GM19099 (cell line): Measurements from ENCODE around the gene XYLT1.

ENCODE experiments used
- POLR2A ChIP-seq: IDR thresholded peaks from 3 replicates; pipeline ENCODE4 v1.6.1; 2011; ENCODE audit warnings: low read depth; ENCODE audit not compliant: insufficient read length; ENCODE audit errors: extremely low read depth

Gene XYLT1

DNA sequence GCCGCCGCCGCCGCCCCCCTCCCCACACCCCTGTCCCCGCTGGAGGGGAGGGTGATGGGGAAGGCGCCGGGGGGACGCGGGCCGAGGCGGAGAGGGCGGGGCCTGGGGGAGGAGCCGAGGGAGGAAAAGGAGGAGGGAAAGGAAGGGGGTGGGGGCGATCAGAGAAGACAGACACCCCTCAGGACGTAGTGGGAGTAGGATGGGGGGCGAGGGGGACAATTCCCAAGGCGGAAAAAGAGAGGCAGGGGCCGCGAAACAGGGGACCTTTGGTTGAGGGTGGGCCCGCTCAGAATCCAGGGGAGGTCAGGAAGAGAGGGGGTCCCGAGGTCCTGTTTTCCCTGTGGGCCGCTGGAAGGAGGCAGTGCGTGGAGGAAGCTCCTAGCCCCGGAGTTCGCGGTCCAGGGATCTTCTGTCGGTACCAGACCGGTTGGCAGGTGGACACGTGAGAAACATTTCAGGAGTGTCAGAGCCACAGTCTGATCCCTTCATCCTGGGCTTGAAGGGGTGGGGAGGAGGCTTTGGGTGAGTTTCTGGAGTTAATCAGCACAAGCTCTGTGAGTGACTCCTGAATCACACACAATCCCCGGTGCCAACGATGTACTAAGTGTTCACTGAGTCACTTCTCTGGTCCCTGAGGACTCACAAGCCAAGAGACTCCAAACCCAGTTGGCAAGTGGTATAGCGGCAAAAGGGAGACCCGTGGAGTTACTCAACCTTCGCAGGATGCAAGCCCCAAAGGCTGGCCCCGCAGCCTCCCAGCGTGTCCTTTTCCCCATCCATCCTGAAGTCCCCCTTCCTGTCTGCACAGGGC is at the start of gene XYLT1:
XYLT1 (minus strand) TSS at position 53 of the 811 bp plus-strand sequence. CDS start 164 bp downstream, outside the sequence.
- no peak for TF ChIP-seq POLR2A

DNA sequence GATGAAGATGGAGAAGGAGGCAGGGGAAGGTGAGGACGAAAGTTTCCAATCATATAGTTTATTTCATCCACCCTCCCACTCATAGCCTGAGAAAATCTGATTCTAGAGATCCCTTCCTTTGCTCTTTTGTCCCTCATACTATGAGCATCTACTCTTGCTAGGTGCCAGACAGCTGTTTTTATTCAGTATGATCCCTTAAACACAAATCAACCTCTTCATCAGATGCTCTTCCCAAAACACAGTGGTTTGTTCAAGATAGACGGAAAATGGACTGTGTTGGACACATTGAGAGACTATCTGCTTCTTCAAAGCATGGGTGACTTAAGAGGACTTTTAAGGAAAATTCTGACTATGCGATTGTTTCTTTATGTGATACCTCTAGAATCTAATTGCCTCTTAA is 49.4 kb upstream of the XYLT1 start:
- no peak for TF ChIP-seq POLR2A

- TF ChIP-seq POLR2A, result no peak
Measured at GRCh38 chr16:17519101-17519955, 48.6 kb upstream of the XYLT1 start.

GRCh38 chr16:17518441-17518840 is 47.7 kb upstream of the XYLT1 start:
- TF ChIP-seq POLR2A, result no peak

GRCh38 chr16:17515421-17516210 is 44.9 kb upstream of the XYLT1 start:
- no peak for TF ChIP-seq POLR2A

DNA sequence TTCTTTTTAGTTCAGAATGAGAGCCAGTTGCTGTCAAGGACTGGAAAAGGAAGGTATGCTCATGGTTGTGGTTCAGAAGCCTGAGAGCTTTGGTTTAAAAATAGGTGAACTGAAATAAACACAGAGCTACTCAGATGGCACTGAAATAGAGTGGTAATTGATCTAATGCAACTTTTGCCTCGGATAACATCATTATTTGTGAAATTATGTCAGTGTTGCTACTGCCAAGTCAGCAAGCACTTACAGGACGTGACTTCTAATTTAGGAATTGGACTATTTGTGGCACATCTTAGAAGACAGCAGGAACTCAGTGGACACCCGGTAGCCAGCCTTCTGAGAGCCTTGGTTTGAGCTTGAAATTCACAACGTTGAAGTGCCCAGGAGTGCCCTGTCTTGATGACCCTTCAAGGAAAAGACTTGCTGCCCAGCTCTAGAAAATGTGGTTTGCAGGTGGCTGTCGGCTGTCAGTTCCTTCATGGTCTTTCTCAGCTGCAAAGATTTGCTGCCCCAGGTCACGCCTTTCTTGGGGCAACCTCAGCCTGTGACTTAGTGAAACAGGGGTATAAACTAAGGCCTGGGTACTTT is 42.0 kb upstream of the XYLT1 start:
- TF ChIP-seq POLR2A, result no peak

DNA sequence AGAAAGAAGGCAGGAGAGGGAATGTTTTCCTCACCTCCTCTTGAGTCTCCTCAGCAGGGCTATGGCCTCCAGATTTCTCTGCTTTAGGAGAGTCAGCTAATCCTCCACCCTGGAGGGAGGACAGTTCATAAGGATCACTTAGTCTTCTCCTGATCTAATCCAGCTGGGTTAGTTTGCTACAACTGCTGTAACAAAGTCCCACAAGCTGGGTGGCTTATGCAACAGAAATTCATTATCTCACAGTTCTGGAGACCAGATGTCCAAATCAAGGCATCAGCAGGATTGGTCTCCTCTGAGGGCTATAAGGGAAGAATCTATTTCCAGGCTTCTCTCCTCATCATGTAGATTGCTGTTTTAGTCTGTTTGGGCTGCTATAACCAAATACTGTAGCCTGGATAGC is 40.6 kb upstream of the XYLT1 start:
- TF ChIP-seq POLR2A, result no peak

DNA sequence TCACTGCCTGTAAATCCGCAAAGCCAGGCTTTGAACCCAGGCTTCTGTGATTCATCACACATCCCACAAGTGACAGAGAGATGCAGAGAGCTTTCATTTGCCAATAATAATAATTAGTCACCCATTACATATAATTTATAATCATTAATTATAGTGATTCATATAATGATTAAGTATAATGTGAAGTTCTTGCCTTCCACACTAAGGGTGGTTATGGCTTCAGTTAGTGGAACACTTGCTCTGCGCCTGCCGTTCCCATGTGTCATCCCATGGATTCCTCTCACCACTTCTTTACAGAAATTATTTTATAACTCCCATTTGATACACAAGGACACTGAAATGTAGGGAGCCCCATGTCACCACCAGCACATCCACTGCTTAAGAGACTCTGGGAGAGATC is 39.8 kb upstream of the XYLT1 start:
- TF ChIP-seq POLR2A, result no peak

DNA sequence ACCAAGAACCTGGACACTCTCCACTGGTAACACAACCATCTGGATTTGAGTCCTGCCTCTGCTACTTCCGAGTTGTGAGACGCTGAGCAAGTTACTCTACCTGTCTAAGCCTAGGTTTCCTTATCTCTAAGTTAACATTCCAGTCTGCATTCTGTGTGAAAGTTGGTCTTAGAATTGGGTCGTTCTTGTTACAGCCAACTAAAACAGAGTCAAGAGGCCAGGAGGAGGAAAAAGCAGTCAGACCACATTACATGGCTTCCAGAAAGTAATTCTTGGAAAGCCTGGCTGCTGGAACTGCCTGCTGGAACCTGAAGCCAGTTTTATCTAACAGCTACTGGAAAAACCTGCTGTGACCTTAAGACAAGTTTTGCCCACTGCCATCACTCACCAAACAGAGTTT is 38.4 kb upstream of the XYLT1 start:
- TF ChIP-seq POLR2A, result no peak

DNA sequence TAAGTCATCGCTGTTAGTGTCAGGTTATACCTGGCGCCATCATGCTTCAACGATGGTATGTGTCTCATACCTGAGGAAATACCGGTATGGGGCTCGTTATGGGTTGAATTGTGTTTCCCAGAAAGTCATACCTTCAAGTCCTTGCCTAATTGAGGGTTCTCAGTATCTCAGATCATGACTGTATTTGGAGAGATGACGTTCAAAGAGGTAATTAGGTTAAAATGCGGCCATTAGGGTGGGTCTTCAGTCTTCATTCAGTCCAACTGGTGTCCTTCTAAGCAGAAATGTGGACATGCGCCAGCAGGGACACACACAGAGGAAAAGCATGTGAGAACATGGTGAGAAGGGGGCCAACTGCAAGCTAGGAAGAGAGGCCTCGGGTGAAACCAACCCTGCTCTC is 37.5 kb upstream of the XYLT1 start:
- no peak for TF ChIP-seq POLR2A

GRCh38 chr16:17504050-17504449 is 33.3 kb upstream of the XYLT1 start:
- no peak for TF ChIP-seq POLR2A

DNA sequence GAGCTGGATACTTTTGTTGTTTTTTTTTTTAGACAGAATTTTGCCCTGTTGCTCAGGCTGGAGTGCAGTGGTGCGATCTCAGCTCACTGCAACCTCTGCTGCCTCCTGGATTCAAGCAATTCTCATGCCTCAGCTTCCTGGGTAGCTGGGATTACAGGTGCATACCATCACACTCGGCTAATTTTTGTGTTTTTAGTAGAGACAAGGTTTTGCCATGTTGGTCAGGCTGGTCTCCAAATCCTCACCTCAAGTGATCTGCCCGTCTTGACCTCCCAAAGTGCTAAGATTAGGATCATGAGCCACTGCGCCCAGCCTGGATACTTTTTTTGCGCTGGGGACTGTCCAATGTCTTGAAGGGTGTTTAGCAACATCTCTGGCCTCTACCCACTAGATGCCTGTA is 32.6 kb upstream of the XYLT1 start:
- no peak for TF ChIP-seq POLR2A

DNA sequence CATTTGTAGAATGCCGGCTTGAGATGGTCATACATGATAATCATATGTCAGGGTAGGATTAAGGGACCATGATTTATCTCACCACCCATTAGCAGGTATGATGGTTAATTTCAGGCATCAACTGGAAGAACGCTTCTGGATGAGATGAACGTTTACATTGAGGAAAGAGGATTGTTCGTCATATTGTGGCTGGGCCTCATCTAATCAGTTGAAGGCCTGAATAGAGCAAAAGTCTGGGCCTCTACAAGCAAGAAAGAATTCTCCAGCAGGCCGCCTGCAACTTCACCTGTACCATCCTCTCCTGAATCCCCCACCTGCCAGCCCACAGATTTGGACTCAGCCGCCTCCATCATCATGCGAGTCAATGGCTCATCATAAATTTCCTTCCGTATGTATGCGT is 30.6 kb upstream of the XYLT1 start:
- no peak for TF ChIP-seq POLR2A

DNA sequence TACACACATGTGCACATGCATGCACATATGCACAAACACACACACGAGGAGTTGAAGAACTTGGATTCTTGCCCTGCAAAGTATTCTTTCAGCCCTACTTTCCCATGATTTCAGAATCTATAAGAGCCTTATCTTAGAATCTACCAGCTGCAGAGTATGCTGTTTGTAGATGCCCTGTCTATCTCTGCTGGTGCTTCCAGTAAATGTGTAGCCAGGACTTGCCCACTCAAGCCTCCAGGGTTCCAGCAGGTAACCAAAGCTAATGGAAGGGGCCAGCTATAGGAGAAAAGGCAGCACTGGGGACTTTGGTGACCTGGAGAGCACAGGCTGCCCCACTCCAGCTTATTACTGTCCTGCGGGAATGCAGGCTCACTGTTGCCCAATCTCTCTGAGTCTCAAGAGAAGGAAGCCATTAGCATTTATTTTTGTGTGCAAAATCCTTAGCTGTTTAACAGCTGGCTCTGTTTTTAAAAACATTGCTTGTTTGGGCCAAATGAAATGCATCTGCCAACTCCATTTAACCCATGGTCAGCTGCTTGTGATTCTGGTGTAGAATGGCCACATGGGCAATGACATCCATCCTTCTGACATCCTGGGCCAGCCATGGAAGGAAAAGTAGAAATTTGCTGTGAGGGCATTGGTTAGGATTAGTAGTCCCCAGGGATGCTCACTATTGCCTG is 28.6 kb upstream of the XYLT1 start:
- TF ChIP-seq POLR2A, result no peak
